ENCODE measurements around the gene BBX.

BBX gene

DNA sequence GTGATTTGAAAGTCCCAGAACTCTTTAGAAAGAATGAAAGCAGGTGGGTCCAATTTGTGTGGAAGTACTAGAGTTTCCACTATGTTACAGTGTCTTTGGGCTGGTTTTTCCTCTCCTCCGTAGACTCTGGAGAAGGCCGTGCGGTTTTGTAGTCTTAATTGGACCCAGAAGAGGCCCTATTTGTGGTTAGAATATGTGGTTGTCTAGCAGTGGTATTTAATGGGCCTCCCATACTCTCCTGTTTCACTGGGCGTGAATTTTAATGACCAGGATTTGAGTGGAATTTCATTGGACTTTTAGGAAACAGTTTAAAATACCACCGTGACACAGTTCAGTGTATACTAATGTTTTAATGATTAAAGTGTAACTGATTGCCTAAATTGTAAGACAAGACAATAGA, 182.3 kb downstream of the BBX start:
- no peaks in the 10 kb centered on the region; the same call in 1 of the 2 replicates for H3K4me1 ChIP-seq (ENCODE audit: insufficient read depth, low read length)
- no peak overlapping the region for H3K4me3 ChIP-seq (ENCODE audit: low read length)
- no peaks in the 10 kb centered on the region for H3K27me3 ChIP-seq (ENCODE audit: insufficient read depth, low read length)
- H3K9me3 ChIP-seq (ENCODE audit: insufficient read depth, low read depth, low read length): no peaks in the 10 kb centered on the region
- WGBS: 72% methylated on average over 5 of the region's 5 CpGs
- H3K27ac ChIP-seq (ENCODE audit: low read depth, low read length): no peak overlapping the region
- no peaks in the 10 kb centered on the region for H3K36me3 ChIP-seq (ENCODE audit: insufficient read depth, low read length)
- no peak overlapping the region for H3K9ac ChIP-seq (ENCODE audit: low read depth, low read length)

DNA sequence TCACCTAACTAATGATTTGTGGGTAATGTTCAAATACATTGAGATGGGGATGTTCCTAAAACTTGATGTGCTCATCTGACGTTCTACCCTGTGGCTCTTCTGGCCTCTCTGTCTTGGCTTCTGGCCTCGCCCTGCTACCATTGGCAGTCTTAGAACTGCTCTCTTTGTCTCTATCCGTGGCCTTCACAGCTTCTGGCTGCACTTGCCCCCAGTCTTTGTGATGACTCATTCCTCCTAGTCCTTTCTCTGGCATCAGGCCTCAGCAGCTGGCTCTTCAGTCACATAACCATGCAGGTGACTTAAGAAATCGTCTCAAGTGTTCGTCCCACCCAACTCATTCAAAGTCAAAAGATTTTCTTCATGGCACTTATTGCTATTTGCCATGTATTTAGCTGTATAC, 188.1 kb downstream of the BBX start:
- H3K27me3 ChIP-seq (ENCODE audit: insufficient read depth, low read length): no peaks in the 10 kb centered on the region
- no peaks in the 10 kb centered on the region; the same call in 1 of the 2 replicates for H3K4me1 ChIP-seq (ENCODE audit: insufficient read depth, low read length)
- H3K9ac ChIP-seq (ENCODE audit: low read depth, low read length): no peak overlapping the region
- no peaks in the 10 kb centered on the region for H3K9me3 ChIP-seq (ENCODE audit: insufficient read depth, low read depth, low read length)
- no peak overlapping the region for H3K27ac ChIP-seq (ENCODE audit: low read depth, low read length)
- H3K36me3 ChIP-seq (ENCODE audit: insufficient read depth, low read length): 0 out of 2 replicates have a peak, but pooled peaks cover 13% of the 10 kb centered on the region
- WGBS: 73% methylated on average over 5 of the region's 5 CpGs
- H3K4me3 ChIP-seq (ENCODE audit: low read length): no peak overlapping the region

DNA sequence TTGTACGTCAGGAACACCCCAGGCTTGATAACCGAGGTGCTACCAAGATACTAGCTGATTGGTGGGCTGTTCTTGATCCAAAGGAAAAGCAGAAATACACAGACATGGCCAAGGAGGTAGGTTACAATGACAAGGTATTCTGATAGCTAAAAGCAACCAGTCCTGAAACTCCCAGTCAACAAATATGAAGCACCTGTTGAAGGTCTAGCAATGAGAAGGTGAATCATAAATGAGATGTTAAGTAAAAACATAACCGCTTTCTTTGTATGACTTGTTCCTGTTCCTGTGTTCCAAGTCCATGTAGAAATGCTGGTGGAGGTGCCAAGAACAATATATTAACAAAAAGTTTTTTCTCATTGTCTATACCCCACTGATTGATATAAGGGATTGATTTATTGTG, 194.0 kb downstream of the BBX start:
- no peaks in the 10 kb centered on the region for H3K9me3 ChIP-seq (ENCODE audit: insufficient read depth, low read depth, low read length)
- H3K27me3 ChIP-seq (ENCODE audit: insufficient read depth, low read length): no peaks in the 10 kb centered on the region
- 71% methylated on average over 3 of the region's 3 CpGs for WGBS

DNA sequence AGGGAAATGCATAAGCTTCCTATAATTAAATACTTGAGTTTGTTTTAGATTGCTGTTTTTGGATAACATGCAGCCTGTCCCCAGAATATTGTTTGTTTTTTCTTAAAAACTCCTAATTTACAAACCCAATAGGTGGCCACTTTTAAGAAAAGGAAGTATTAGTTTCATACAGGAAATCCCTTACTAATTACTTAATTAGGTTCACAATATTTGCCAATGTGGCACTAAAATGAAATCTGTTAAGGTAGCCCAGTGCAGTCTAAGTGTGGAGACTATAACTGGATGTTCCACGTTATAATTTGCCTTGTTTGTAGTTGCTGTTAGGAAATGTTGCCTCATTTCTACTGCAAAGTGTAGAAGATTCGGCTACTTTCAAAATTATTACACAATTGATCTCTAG, 195.8 kb downstream of the BBX start:
- Histone ChIP-seq H3K36me3 (ENCODE audit: insufficient read depth, low read length) (peaks cover 8% of the 10 kb centered on the region), H3K27me3 (ENCODE audit: insufficient read depth, low read length) (no peaks in the 10 kb centered on the region), H3K27ac (ENCODE audit: low read depth, low read length) (no peak overlapping the region), H3K9me3 (ENCODE audit: insufficient read depth, low read depth, low read length) (no peaks in the 10 kb centered on the region), H3K9ac (ENCODE audit: low read depth, low read length) (no peak overlapping the region), H3K4me1 (ENCODE audit: insufficient read depth, low read length) (peaks cover 13% of the 10 kb centered on the region; the same call in 1 of the 2 replicates), H3K4me3 (ENCODE audit: low read length) (no peak overlapping the region)
- 87% methylated on average over 2 of the region's 2 CpGs for WGBS

More for the DNA sequence above, 194.0 kb downstream of the BBX start:
- H3K4me3 ChIP-seq (ENCODE audit: low read length): no peak overlapping the region
- no peak overlapping the region for H3K27ac ChIP-seq (ENCODE audit: low read depth, low read length)
- no peak overlapping the region for H3K9ac ChIP-seq (ENCODE audit: low read depth, low read length)
- peaks cover 13% of the 10 kb centered on the region; the same call in 1 of the 2 replicates for H3K4me1 ChIP-seq (ENCODE audit: insufficient read depth, low read length)
- H3K36me3 ChIP-seq (ENCODE audit: insufficient read depth, low read length): peaks cover 13% of the 10 kb centered on the region

DNA sequence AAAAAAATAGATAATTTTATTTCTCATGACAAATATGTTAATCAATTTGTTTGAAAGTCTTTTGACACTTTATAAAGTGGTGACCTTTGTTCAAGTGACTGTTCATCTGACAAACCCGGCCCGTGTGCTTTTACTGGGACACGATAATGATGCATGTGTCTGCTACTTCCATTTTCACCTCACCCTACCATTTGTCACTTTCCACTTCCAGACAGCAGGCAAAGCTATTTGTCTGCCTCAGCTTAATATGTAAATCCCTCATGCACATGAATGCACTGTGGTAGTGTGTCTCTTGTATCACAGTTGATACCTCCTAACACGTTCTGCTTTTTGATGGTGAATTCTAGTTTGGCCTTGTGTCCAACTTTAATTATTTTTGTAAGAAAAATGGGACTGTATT, 204.3 kb downstream of the BBX start:
- no peaks in the 10 kb centered on the region for H3K9me3 ChIP-seq (ENCODE audit: insufficient read depth, low read depth, low read length)
- H3K27ac ChIP-seq (ENCODE audit: low read depth, low read length): no peak overlapping the region
- no peaks in the 10 kb centered on the region for H3K4me1 ChIP-seq (ENCODE audit: insufficient read depth, low read length)
- H3K9ac ChIP-seq (ENCODE audit: low read depth, low read length): no peak overlapping the region
- H3K27me3 ChIP-seq (ENCODE audit: insufficient read depth, low read length): no peaks in the 10 kb centered on the region
- no peak overlapping the region for H3K4me3 ChIP-seq (ENCODE audit: low read length)
- peaks cover 19% of the 10 kb centered on the region for H3K36me3 ChIP-seq (ENCODE audit: insufficient read depth, low read length)
- WGBS: 94% methylated on average over 4 of the region's 4 CpGs

DNA sequence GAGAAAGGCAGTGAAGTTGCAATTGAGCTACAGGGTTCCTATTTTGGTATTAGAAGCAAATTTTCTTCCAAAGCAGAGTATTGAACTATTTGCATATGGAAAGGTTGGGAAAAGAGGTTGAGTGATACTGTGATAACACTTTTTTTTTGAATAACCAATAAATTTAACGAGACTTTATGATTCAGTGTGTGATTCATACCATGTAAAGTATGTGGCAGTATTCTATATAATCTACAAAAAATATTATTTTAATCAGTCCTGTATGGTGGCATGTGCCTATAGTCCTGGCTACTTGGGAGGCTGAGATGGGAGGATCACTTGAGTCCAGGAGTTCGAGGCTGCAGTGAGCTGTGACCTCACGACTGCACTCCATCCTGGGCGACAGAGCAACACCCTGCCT, 206.9 kb downstream of the BBX start:
- Histone ChIP-seq H3K9ac (ENCODE audit: low read depth, low read length) (no peak overlapping the region), H3K27ac (ENCODE audit: low read depth, low read length) (no peak overlapping the region), H3K36me3 (ENCODE audit: insufficient read depth, low read length) (peaks cover 28% of the 10 kb centered on the region), H3K4me3 (ENCODE audit: low read length) (no peak overlapping the region), H3K27me3 (ENCODE audit: insufficient read depth, low read length) (no peaks in the 10 kb centered on the region), H3K4me1 (ENCODE audit: insufficient read depth, low read length) (no peaks in the 10 kb centered on the region), H3K9me3 (ENCODE audit: insufficient read depth, low read depth, low read length) (no peaks in the 10 kb centered on the region)
- 92% methylated on average over 3 of the region's 4 CpGs for WGBS

DNA sequence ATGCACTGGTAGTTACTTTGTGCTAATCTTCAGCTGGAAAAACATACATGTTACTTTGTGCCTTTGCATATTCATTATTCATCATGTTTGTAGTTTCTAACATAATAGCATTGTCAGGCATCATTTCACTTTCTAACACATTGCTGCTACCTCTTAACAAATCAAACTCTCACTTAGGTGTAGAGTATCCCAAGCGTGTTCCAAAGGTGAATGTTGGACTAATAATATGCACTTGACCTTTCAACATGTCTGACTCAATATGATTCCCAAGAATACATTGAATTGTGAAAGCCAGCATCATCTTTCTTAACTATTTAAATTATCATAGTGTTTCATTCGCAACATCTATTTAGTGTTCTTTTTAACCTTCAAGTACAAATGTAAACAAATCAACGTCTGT, 211.6 kb downstream of the BBX start:
- WGBS: 95% methylated on average over 3 of the region's 3 CpGs
- peaks cover 21% of the 10 kb centered on the region for H3K36me3 ChIP-seq (ENCODE audit: insufficient read depth, low read length)
- H3K9ac ChIP-seq (ENCODE audit: low read depth, low read length): no peak overlapping the region
- H3K27ac ChIP-seq (ENCODE audit: low read depth, low read length): no peak overlapping the region
- no peaks in the 10 kb centered on the region for H3K4me1 ChIP-seq (ENCODE audit: insufficient read depth, low read length)
- H3K27me3 ChIP-seq (ENCODE audit: insufficient read depth, low read length): no peaks in the 10 kb centered on the region
- H3K4me3 ChIP-seq (ENCODE audit: low read length): no peak overlapping the region
- no peaks in the 10 kb centered on the region for H3K9me3 ChIP-seq (ENCODE audit: insufficient read depth, low read depth, low read length)

DNA sequence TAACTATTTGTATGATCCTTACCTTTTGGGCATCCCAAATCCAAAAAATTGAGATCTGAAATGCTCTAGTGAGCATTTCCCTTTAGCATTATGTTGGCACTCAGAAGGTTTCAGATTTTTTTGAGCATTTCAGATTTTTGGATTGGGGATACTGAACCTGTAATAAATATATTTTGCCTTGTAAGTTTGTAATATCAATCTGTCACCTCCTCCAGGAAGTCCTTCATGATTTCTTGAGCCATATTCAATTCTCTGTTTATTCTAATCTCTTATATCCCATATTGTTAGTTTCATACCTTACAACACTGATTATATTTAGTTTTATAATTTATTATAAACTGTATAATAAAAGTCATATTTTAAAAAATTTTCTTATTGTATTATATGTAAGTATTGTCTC, 215.2 kb downstream of the BBX start:
- Histone ChIP-seq H3K4me1 (ENCODE audit: insufficient read depth, low read length) (no peaks in the 10 kb centered on the region), H3K27me3 (ENCODE audit: insufficient read depth, low read length) (no peaks in the 10 kb centered on the region), H3K36me3 (ENCODE audit: insufficient read depth, low read length) (peaks cover 8% of the 10 kb centered on the region), H3K9me3 (ENCODE audit: insufficient read depth, low read depth, low read length) (no peaks in the 10 kb centered on the region), H3K27ac (ENCODE audit: low read depth, low read length) (no peak overlapping the region), H3K4me3 (ENCODE audit: low read length) (no peak overlapping the region), H3K9ac (ENCODE audit: low read depth, low read length) (no peak overlapping the region)

DNA sequence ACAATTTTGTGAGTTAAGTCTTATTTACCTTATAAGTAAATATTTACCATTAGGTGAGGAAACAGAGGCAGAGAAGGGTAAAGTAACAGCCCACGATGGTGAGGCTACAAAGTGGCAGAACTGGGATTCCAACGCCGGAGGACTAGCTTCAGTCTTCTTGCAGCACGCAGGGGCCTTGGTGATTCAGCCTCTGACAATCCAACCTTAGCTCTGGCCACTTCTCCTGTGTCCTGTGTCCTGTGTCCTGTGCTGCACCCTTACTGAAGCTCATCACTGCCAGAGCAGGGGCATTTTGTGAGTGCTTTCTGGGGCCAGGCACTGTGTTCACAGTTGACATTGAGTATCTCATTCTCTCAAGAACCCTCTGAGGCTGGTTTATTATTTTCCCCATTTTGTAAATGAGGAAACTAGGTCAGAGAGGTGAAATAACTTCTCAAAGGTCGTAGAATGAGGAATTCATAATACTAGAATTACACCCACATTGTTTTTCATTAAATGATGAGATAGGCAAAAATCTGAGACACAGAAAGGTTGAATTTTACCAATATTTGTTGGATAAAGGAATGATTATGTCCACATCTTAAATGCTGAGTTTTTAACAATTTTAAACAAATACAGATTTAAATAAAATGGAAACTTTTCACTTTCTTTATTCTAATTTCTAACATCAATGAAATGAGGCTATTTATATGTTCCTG, 215.9 kb downstream of the BBX start:
- Histone ChIP-seq H3K27me3 (ENCODE audit: insufficient read depth, low read length) (no peaks in the 10 kb centered on the region), H3K9ac (ENCODE audit: low read depth, low read length) (no peak overlapping the region)
- WGBS: 93% methylated on average over 4 of the region's 5 CpGs

DNA sequence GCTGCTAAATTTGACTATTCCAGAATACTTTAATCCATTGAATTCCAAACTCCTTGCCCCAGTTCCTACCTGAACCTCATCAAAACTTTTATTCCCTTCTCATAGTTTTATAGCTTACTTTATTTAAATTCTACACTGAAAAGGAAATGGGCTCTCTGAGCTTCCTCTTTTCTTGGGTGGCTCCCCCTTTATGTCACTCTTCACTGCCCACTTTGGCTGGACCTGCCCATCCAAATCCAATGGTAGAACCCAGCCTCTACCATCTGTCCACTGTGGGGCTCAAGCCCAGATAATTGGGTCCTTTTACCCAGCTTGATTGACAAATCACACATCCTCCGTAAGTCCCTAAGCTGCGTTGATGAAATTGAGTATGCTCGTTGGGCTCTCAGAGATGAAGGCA, 216.5 kb downstream of the BBX start:
- peaks cover 10% of the 10 kb centered on the region for H3K4me1 ChIP-seq (ENCODE audit: insufficient read depth, low read length)
- H3K27ac ChIP-seq (ENCODE audit: low read depth, low read length): no peak overlapping the region
- peaks cover 5% of the 10 kb centered on the region; the same call in 1 of the 2 replicates for H3K36me3 ChIP-seq (ENCODE audit: insufficient read depth, low read length)
- H3K4me3 ChIP-seq (ENCODE audit: low read length): no peak overlapping the region
- no peaks in the 10 kb centered on the region for H3K27me3 ChIP-seq (ENCODE audit: insufficient read depth, low read length)
- WGBS: 64% methylated on average over 3 of the region's 3 CpGs
- H3K9ac ChIP-seq (ENCODE audit: low read depth, low read length): no peak overlapping the region
- H3K9me3 ChIP-seq (ENCODE audit: insufficient read depth, low read depth, low read length): no peaks in the 10 kb centered on the region

More for the DNA sequence above, 215.9 kb downstream of the BBX start:
- no peaks in the 10 kb centered on the region for H3K9me3 ChIP-seq (ENCODE audit: insufficient read depth, low read depth, low read length)
- no peak overlapping the region for H3K4me3 ChIP-seq (ENCODE audit: low read length)
- peaks cover 6% of the 10 kb centered on the region; the same call in 1 of the 2 replicates for H3K36me3 ChIP-seq (ENCODE audit: insufficient read depth, low read length)
- peaks cover 5% of the 10 kb centered on the region; the same call in 1 of the 2 replicates for H3K4me1 ChIP-seq (ENCODE audit: insufficient read depth, low read length)
- H3K27ac ChIP-seq (ENCODE audit: low read depth, low read length): no peak overlapping the region

DNA sequence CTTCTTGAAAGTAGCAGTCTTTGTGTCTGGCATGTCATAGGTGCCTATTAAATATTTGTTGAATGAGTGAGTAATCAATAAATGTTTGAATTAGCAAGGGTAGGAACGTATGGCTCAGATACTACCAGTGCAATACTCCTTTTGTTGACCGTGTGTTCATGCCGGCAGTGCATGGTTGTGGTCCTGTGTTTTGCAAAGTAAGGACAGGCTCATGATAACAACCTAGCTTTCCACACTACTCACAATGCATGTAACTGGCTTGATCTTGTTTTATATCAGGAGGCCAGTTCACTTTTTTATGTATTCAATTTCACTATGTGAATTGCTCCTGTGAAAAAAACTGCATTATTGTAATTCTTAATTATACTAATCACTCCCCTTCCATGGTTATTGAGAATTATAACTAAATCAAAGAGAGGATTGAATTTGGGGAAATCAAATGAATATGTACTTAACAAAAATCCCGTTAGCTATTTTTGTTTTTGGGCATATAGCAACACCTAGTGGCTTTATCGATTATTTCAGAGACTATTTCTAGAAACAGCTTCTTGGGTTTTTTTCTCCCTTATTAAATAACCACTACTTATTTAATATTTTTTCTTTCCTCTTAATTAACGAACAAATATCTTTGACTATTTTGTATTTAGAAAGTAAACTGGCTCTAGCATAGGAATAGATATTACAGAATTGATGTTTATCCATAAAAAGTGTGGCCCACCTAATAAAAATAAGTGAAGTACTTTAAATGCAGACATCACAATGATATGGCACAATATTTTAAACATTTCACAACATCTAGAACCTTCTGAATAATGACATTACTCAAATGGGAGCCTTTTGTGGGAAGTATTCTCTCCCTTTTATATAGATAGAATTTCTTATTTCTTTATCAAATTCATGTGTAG, 218.5 kb downstream of the BBX start:
- no peaks in the 10 kb centered on the region for H3K9me3 ChIP-seq (ENCODE audit: insufficient read depth, low read depth, low read length)
- H3K9ac ChIP-seq (ENCODE audit: low read depth, low read length): no peak overlapping the region
- peaks cover 11% of the 10 kb centered on the region for H3K4me1 ChIP-seq (ENCODE audit: insufficient read depth, low read length)
- H3K27me3 ChIP-seq (ENCODE audit: insufficient read depth, low read length): no peaks in the 10 kb centered on the region
- WGBS: 93% methylated on average over 5 of the region's 6 CpGs
- no peak overlapping the region for H3K4me3 ChIP-seq (ENCODE audit: low read length)
- no peak overlapping the region for H3K27ac ChIP-seq (ENCODE audit: low read depth, low read length)
- no peaks in the 10 kb centered on the region for H3K36me3 ChIP-seq (ENCODE audit: insufficient read depth, low read length)
